B cell (primary cell): ENCODE data around the gene AQP9. TPM values are rescaled to one million over a fixed set of nuclear protein-coding genes. Genes with fewer than 3 reads are reported as not detected.

Source experiments
- ATAC-seq: fragments of 200-7000 bp; cut with Tn5 transposase; one replicate; pipeline ENCODE4 v1.10.0; 2021; ENCODE audit warnings: low read depth, mild to moderate bottlenecking, moderate number of reproducible peaks, moderate library complexity
- CTCF ChIA-PET: fragments of 350-600 bp; sonication (Branson Sonifier 250); formaldehyde crosslinking; loops from one replicate; lab custom pipeline; 2021; ENCODE audit warnings: antibody characterized with exemption, inconsistent platforms; lab: Charles Lee
- POLR2A ChIA-PET: fragments of 350-600 bp; sonication (Branson Sonifier 250); formaldehyde crosslinking; loops from one replicate; lab custom pipeline; 2021; ENCODE audit warnings: antibody characterized with exemption; lab: Charles Lee
- DNase-seq: peaks from one replicate; pipeline ENCODE4 v3.0.0; 2013
- H2AFZ ChIP-seq: 2 replicates; pipeline ENCODE4 v1.6.1; 2012; ENCODE audit warnings: mild to moderate bottlenecking, low read depth, low read length; ENCODE audit not compliant: insufficient read depth, poor library complexity, severe bottlenecking
- H3K27ac ChIP-seq, 2 donors: 1 replicate in 1 of 2; 2 replicates in 1 of 2; pipeline ENCODE4 v1.5.1; 2012 to 2013; ENCODE audit warnings: low read length in 2 of 2, mild to moderate bottlenecking in 2 of 2, moderate library complexity in 1 of 2
- H3K27me3 ChIP-seq, 4 experiments: fragments of 200-600 bp in 1 of 4; sonication (generic) in 1 of 4; replicated peaks in 1 of 4; 1 replicate in 2 of 4; 2 replicates in 2 of 4; pipeline versions ENCODE4 v1.6.1 to v1.7.0; 2013 to 2016; ENCODE audit warnings: low read length in 3 of 4, mild to moderate bottlenecking in 2 of 4, mixed read lengths in 1 of 4, moderate library complexity in 1 of 4; ENCODE audit not compliant: insufficient read depth in 4 of 4, control insufficient read depth in 3 of 4; ENCODE audit errors: control extremely low read depth in 1 of 4
- H3K36me3 ChIP-seq, 2 experiments: replicated peaks in 1 of 2; 1 replicate in 1 of 2; 2 replicates in 1 of 2; pipeline versions ENCODE4 v1.6.1 to v1.7.1; 2013; ENCODE audit warnings: low read length in 1 of 2; ENCODE audit not compliant: insufficient read depth in 2 of 2, control insufficient read depth in 1 of 2; ENCODE audit errors: control extremely low read depth in 1 of 2, extremely low read depth in 1 of 2
- H3K4me1 ChIP-seq, 2 donors: fragments of 200-600 bp in 1 of 2; sonication (generic) in 1 of 2; 1 replicate in 1 of 2; 2 replicates in 1 of 2; pipeline versions ENCODE4 v1.5.1 to v1.6.1; 2013 to 2017; ENCODE audit warnings: low read length in 2 of 2; ENCODE audit not compliant: control insufficient read depth in 2 of 2, insufficient read depth in 2 of 2
- H3K4me2 ChIP-seq: replicated peaks from 2 replicates; pipeline ENCODE3; 2012; ENCODE audit warnings: mild to moderate bottlenecking, low read depth, low read length; ENCODE audit not compliant: poor library complexity, severe bottlenecking
- H3K4me3 ChIP-seq, 5 experiments: fragments of 200-600 bp in 1 of 5; sonication (generic) in 1 of 5; 1 replicate in 3 of 5; 2 replicates in 2 of 5; pipeline versions ENCODE4 v1.5.1 to v1.7.0; 2011 to 2016; ENCODE audit warnings: low read length in 4 of 5, mild to moderate bottlenecking in 4 of 5, low read depth in 2 of 5, control low read depth in 1 of 5, moderate library complexity in 1 of 5; ENCODE audit not compliant: insufficient read depth in 1 of 5; ENCODE audit errors: control extremely low read depth in 1 of 5, extremely low read depth in 1 of 5
- H3K79me2 ChIP-seq: fragments of 200-600 bp; sonication (generic); one replicate; pipeline ENCODE4 v1.6.0; 2016; ENCODE audit warnings: low read length; ENCODE audit not compliant: control insufficient read depth, insufficient read depth
- H3K9ac ChIP-seq: fragments of 200-600 bp; sonication (generic); 2 replicates; pipeline ENCODE4 v1.6.1; 2017; ENCODE audit warnings: mild to moderate bottlenecking, low read length, moderate library complexity
- H3K9me3 ChIP-seq, 3 donors: one replicate each; pipeline versions ENCODE4 v1.6.1 to v1.7.1; 2013; ENCODE audit warnings: low read length in 2 of 3; ENCODE audit not compliant: control insufficient read depth in 2 of 3, insufficient read depth in 1 of 3; ENCODE audit errors: control extremely low read depth in 1 of 3
- H4K20me1 ChIP-seq: 2 replicates; pipeline ENCODE4 v1.6.0; 2012; ENCODE audit warnings: mild to moderate bottlenecking, low read length; ENCODE audit not compliant: insufficient read depth, control insufficient read depth, poor library complexity, severe bottlenecking
- H3K27ac Mint-ChIP-seq: one replicate; pipeline ENCODE4 v1.8.0; 2021; ENCODE audit warnings: mixed read lengths
- H3K27me3 Mint-ChIP-seq: one replicate; pipeline ENCODE4 v1.8.0; 2021; ENCODE audit warnings: mixed read lengths
- H3K4me1 Mint-ChIP-seq: one replicate; pipeline ENCODE4 v1.8.0; 2021; ENCODE audit warnings: mixed read lengths
- H3K4me3 Mint-ChIP-seq: one replicate; pipeline ENCODE4 v1.8.0; 2021; ENCODE audit warnings: mixed read lengths
- H3K9me3 Mint-ChIP-seq: one replicate; pipeline ENCODE4 v1.8.0; 2022; ENCODE audit warnings: mixed read lengths; ENCODE audit not compliant: insufficient read depth
- CTCF ChIP-seq: fragments of 200-600 bp; IDR thresholded peaks from one replicate; pipeline ENCODE4 v1.8.0; 2022; ENCODE audit warnings: antibody characterized with exemption, mild to moderate bottlenecking
- EZH2 ChIP-seq: IDR thresholded peaks from 2 replicates; pipeline ENCODE4 v1.6.1; 2012; ENCODE audit warnings: borderline replicate concordance, low read depth, mild to moderate bottlenecking, moderate library complexity, low read length; ENCODE audit not compliant: insufficient read depth, poor library complexity, severe bottlenecking
- WGBS: methylation state at CpG from one replicate; pipeline ENCODE4 v1.1.5; 2013; ENCODE audit warnings: missing lambda C conversion rate; ENCODE audit not compliant: insufficient coverage; 5-methylcytosine and 5-hydroxymethylcytosine counted together
- intact Hi-C: fragments of 100-400 bp; cut with micrococcal nuclease; formaldehyde crosslinking; loops from one replicate; pipeline ENCODE4 v1.10.0; 2022
- polyA plus RNA-seq: library from polyadenylated mRNA; depleted of rRNA; stranded (reverse); fragments of >200 nt; gene quantifications from 2 replicates; pipeline ENCODE4 v1.2.3, GENCODE V29; 2012
- total RNA-seq, 2 donors: library from RNA; stranded (reverse); fragments of 120-200 nt in 1 of 2; gene quantifications; 1 replicate in 1 of 2; 2 replicates in 1 of 2; pipeline versions ENCODE4 v1.2.3 to v1.2.4, GENCODE V29; 2013 to 2022

AQP9 gene
- total and polyA plus RNA-seq, 2 donors (not counting 1 experiment from before 2014, with no cell fraction given): 0.10 TPM; not detected in 1

- no peak overlapping the region for H3K4me3 ChIP-seq
- ChIA-PET POLR2A (no interaction called here), CTCF (no interaction called here)
- no peaks in the 10 kb centered on the region for H4K20me1 ChIP-seq
- Mint-ChIP-seq H3K27ac (no peak overlapping the region), H3K4me1 (no peaks in the 10 kb centered on the region), H3K27me3 (peaks cover 6% of the 10 kb centered on the region), H3K9me3 (no peaks in the 10 kb centered on the region), H3K4me3 (no peak overlapping the region)
- H3K79me2 ChIP-seq: no peaks in the 10 kb centered on the region
- H3K27me3 ChIP-seq: peaks cover 0 to 5% (median 0%) of the 10 kb centered on the region in 4 experiments
- ATAC-seq: no peak
- no peak overlapping the region for H3K9ac ChIP-seq
- intact Hi-C loops: no loop called here
- no peak for DNase-seq
- no peaks in the 10 kb centered on the region for H3K36me3 ChIP-seq
- H3K4me2 ChIP-seq: no peak overlapping the region
- TF ChIP-seq EZH2: no peak
- TF ChIP-seq CTCF: no peak
- WGBS: 83% methylated on average over 1 of the region's 1 CpG
- H3K4me1 ChIP-seq: no peaks in the 10 kb centered on the region
- no peak overlapping the region for H3K27ac ChIP-seq
- H2AFZ ChIP-seq: no peak overlapping the region
- H3K9me3 ChIP-seq: no peaks in the 10 kb centered on the region
These were observed 1.4 kb upstream of the AQP9 start for GRCh38 chr15:58136731-58137130.

GRCh38 chr15:58137686-58138085 lies 495 bp upstream of the AQP9 start:
- ChIA-PET CTCF (no interaction called here), POLR2A (no interaction called here)
- Histone ChIP-seq H3K79me2 (no peaks in the 10 kb centered on the region), H3K27me3 (peaks cover 0 to 5% (median 2%) of the 10 kb centered on the region in 4 experiments), H3K36me3 (no peaks in the 10 kb centered on the region), H3K4me1 (no peaks in the 10 kb centered on the region), H4K20me1 (no peaks in the 10 kb centered on the region), H3K9ac (no peak overlapping the region), H3K4me2 (no peak overlapping the region), H3K4me3 (peak overlapping the region in 1 of 5 experiments; percentile 88), H2AFZ (no peak overlapping the region), H3K9me3 (no peaks in the 10 kb centered on the region), H3K27ac (no peak overlapping the region)
- no peak for TF ChIP-seq CTCF
- TF ChIP-seq EZH2: no peak
- Mint-ChIP-seq H3K27me3 (peaks cover 6% of the 10 kb centered on the region), H3K9me3 (no peaks in the 10 kb centered on the region), H3K4me1 (no peaks in the 10 kb centered on the region), H3K4me3 (no peak overlapping the region), H3K27ac (no peak overlapping the region)
- WGBS: 100% methylated on average over 1 of the region's 1 CpG
- DNase-seq: no peak
- ATAC-seq: no peak
- intact Hi-C loops: no loop called here
